GM12878 (cell line): ENCODE data around the gene WDR86. TPM values are rescaled to one million over a fixed set of nuclear protein-coding genes. Genes with fewer than 3 reads are reported as not detected.

Experiments
- ATAC-seq: fragments of 200-7000 bp; cut with Tn5 transposase; 3 replicates; pipeline ENCODE4 v1.9.1; 2020; ENCODE audit warnings: mild to moderate bottlenecking, moderate library complexity
- BruUV-seq: library from RNA; stranded (reverse); fragments of 400-500 nt; replicated peaks from 2 replicates; lab custom pipeline; 2021; lab: Mats Ljungman, UMichigan
- CTCF ChIA-PET: fragments of 300-600 bp; sonication (Branson Sonifier 250); formaldehyde crosslinking; extraction: SDS; loops from one replicate; lab custom pipeline; 2021; ENCODE audit warnings: inconsistent platforms; lab: Yijun Ruan, JAX
- POLR2A ChIA-PET: fragments of 350-600 bp; formaldehyde crosslinking; extraction: SDS; loops from one replicate; lab custom pipeline; 2021; ENCODE audit warnings: inconsistent platforms; lab: Charles Lee
- RAD21 ChIA-PET: fragments of 300-600 bp; sonication (Branson Sonifier 250); formaldehyde crosslinking; loops from one replicate; lab custom pipeline; 2023; ENCODE audit warnings: antibody characterized with exemption; ENCODE audit not compliant: unreplicated experiment; lab: Charles Lee
- SMC1A ChIA-PET: fragments of 300-600 bp; sonication (Branson Sonifier 250); formaldehyde crosslinking; loops from one replicate; lab custom pipeline; 2023; ENCODE audit not compliant: unreplicated experiment, uncharacterized antibody; lab: Charles Lee
- DNase-seq: peaks from one replicate; pipeline ENCODE4 v3.0.0-alpha.2; 2011; ENCODE audit warnings: low read depth, low spot score
- FAIRE-seq: peaks from 3 replicates; lab custom pipeline; 2011; peaks lifted over from hg19 to GRCh38; lab: Jason Lieb, UNC
- H2AFZ ChIP-seq: 2 replicates; pipeline ENCODE4 v1.6.0; 2011; ENCODE audit warnings: low read depth, low read length, control low read depth; ENCODE audit not compliant: control insufficient read depth
- H3K27ac ChIP-seq: 2 replicates; pipeline ENCODE4 v1.5.1; 2011; ENCODE audit warnings: control low read depth; ENCODE audit not compliant: control insufficient read depth, insufficient read depth
- H3K27me3 ChIP-seq, 2 experiments: replicated peaks in 1 of 2; 2 replicates each; pipeline versions ENCODE4 v1.6.0 to v1.6.1; 2011; ENCODE audit warnings: low read length in 1 of 2; ENCODE audit not compliant: control insufficient read depth in 2 of 2, insufficient read depth in 2 of 2
- H3K36me3 ChIP-seq, 2 experiments: 2 replicates each; pipeline ENCODE4 v1.5.1; 2011; ENCODE audit warnings: low read length in 1 of 2; ENCODE audit not compliant: control insufficient read depth in 2 of 2, insufficient read depth in 2 of 2
- H3K4me1 ChIP-seq: 2 replicates; pipeline ENCODE4 v1.6.1; 2011; ENCODE audit warnings: mild to moderate bottlenecking, low read length, moderate library complexity, mixed read lengths; ENCODE audit not compliant: control insufficient read depth, insufficient read depth
- H3K4me2 ChIP-seq: 2 replicates; pipeline ENCODE4 v1.6.0; 2011; ENCODE audit warnings: control low read depth; ENCODE audit not compliant: control insufficient read depth, insufficient read depth
- H3K4me3 ChIP-seq: fragments of 200-600 bp; sonication (generic); 2 replicates; pipeline ENCODE4 v1.5.1; 2016
- H3K79me2 ChIP-seq: 2 replicates; pipeline ENCODE4 v1.6.0; 2011; ENCODE audit warnings: low read length; ENCODE audit not compliant: control insufficient read depth, insufficient read depth
- H3K9ac ChIP-seq: 2 replicates; pipeline ENCODE4 v1.8.0; 2011; ENCODE audit warnings: low read length, control low read depth, mixed read lengths; ENCODE audit not compliant: control insufficient read depth, insufficient read depth
- H3K9me3 ChIP-seq: replicated peaks from 3 replicates; pipeline ENCODE4 v1.5.1; 2011; ENCODE audit warnings: mild to moderate bottlenecking, low read length; ENCODE audit not compliant: control insufficient read depth, insufficient read depth
- H4K20me1 ChIP-seq: 2 replicates; pipeline ENCODE4 v1.6.0; 2011; ENCODE audit not compliant: control insufficient read depth, insufficient read depth
- FOXM1 ChIP-seq: IDR thresholded peaks from 2 replicates; pipeline ENCODE4 v1.6.1; 2012; ENCODE audit warnings: low read depth, mild to moderate bottlenecking, inconsistent platforms, low read length, moderate library complexity
- HCFC1 ChIP-seq: fragments of 150-350 bp; IDR thresholded peaks from 2 replicates; pipeline ENCODE4 v1.6.1; 2014; ENCODE audit warnings: low read length
- PML ChIP-seq: IDR thresholded peaks from 2 replicates; pipeline ENCODE4 v1.6.1; 2012; ENCODE audit warnings: low read length, inconsistent platforms
- STAT3 ChIP-seq: IDR thresholded peaks from 2 replicates; pipeline ENCODE4 v1.6.1; 2011; ENCODE audit warnings: low read depth, low read length, improper control_type of control experiment
- WGBS: methylation state at CpG from one replicate; pipeline ENCODE4 v1.1.6; 2016; ENCODE audit warnings: low lambda C conversion rate; ENCODE audit not compliant: insufficient replicate concordance, insufficient coverage; ENCODE audit errors: missing lambda C conversion rate; 5-methylcytosine and 5-hydroxymethylcytosine counted together
- in situ Hi-C: fragments of 300-500 bp; cut with MboI; formaldehyde crosslinking; loops from 9 replicates; pipeline ENCODE4 v1.14.3; 2018; ENCODE audit warnings: mixed read lengths
- intact Hi-C: fragments of 100-400 bp; cut with micrococcal nuclease; formaldehyde crosslinking; loops from one replicate; pipeline ENCODE4 v1.14.2; 2022; ENCODE audit not compliant: unreplicated experiment
- polyA plus RNA-seq, 11 experiments: library from polyadenylated mRNA; depleted of rRNA in 4 of 11; unstranded in 6 of 11; stranded (reverse) in 5 of 11; fragments of >200 nt; fragmentation: Nextera tagmentation in 4 of 11; fragmentation: Illumina TruSeq in 1 of 11; extraction: Ambion mirVana in 4 of 11; extraction: Trizol in 1 of 11; gene quantifications; 1 replicate in 1 of 11; 2 replicates in 10 of 11; pipeline versions ENCODE4 v1.2.1 to v1.2.3, GENCODE V29; 2011 to 2016; ENCODE audit warnings: inconsistent platforms in 2 of 11, missing spikeins in 2 of 11, low read depth in 1 of 11
- total RNA-seq, 4 experiments: library from RNA; depleted of rRNA in 3 of 4; stranded (reverse); fragments of >200 nt in 3 of 4; fragmentation: Illumina TruSeq in 1 of 4; extraction: Trizol in 1 of 4; gene quantifications; 2 replicates each; pipeline versions ENCODE4 v1.2.1 to v1.2.3, GENCODE V29; 2013 to 2021
- TF ChIP-seq, protein P1 (sequence below): IDR thresholded peaks from 2 replicates; pipeline ENCODE4 v1.6.1; 2012; ENCODE audit warnings: improper control_type of control experiment, low read depth, low read length; ENCODE audit not compliant: insufficient replicate concordance

The WDR86 gene
- total and polyA plus RNA-seq, 10 of the 15 experiments (the other 5 are each of a cell fraction or from before 2014, with no cell fraction given): 0.05 to 0.19 (median 0.15) TPM; not detected in 7

DNA sequence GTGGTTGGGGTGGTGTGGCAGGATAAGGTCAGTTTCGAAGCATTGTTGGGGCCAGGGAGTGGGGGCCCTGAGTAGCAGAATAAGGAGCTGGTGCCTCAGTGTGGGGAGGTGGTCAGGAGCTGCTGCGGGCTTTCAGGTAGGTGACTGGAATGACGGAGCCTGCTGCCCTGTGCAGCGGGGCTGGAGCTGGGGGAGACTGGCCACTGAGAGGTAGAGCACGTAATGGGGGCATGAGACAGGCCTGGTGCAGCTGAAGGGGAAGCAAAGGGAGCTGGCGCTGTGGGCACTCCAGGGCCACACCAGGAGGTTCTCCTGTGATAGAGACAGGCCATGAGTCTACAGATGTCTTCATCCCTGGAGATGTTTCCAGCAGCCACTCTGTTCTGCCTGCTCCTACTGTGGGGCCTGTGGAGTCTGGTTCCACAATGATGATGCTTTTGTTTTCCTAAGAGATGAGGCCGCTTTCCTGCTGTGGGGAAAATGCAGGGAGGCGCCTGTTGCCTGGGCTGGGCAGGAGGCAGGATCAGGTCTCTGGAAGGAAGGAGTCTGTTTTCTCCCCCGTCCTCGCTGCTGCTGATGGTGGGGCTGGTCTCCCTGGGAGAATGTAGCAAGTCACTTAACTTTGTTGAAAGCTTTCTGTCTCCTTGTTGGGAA lies 37.1 kb downstream of the WDR86 start:
- no peak overlapping the region for H3K4me3 ChIP-seq
- H3K4me2 ChIP-seq: no peak overlapping the region
- TF ChIP-seq PML (no peak), STAT3 (no peak)
- CTCF ChIA-PET: interaction anchor here (0.8 kb wide), 1 partner anchor 260 kb away, joined by 3 read pairs; no protein-coding TSS in a partner anchor
- no peak overlapping the region for H2AFZ ChIP-seq
- H4K20me1 ChIP-seq: no peaks in the 10 kb centered on the region
- H3K4me1 ChIP-seq: no peaks in the 10 kb centered on the region
- FAIRE-seq: no peak
- no peak for DNase-seq
- H3K9me3 ChIP-seq: no peaks in the 10 kb centered on the region
- intact Hi-C loops (no loop called here), in situ Hi-C loops (no loop called here)
- H3K36me3 ChIP-seq: peaks cover 16 to 18% of the 10 kb centered on the region in 2 experiments
- H3K27me3 ChIP-seq: no peaks in the 10 kb centered on the region
- H3K27ac ChIP-seq: no peak overlapping the region
- BruUV-seq: no TSS peak
- H3K79me2 ChIP-seq: no peaks in the 10 kb centered on the region
- no peak overlapping the region for H3K9ac ChIP-seq
- RAD21 ChIA-PET: no interaction called here
- 99% methylated on average over 10 of the region's 10 CpGs for WGBS
- SMC1A ChIA-PET: interaction anchor here (2.0 kb wide), 1 partner anchor 20 kb away, joined by 4 read pairs; no protein-coding TSS in a partner anchor
- ATAC-seq: no peak
- POLR2A ChIA-PET: no interaction called here

DNA sequence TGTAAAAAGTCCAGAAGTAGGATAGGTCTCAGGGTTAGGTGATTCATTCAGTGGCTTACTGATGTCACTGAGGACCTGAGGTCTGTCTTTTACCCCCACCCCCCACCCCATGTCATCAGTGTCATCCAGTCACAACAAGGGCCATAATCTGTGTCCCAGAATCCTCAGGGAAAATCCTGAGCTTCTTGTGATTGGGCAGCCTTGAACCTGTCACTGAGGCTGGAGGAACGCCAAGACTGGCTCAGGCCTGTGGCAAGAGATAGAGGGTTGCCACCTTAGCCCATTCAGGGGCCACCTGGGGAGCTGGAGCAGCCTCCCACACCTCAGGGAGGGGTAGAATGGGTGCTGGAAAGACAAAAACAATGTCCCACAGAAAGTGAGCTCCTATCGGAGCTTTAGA lies 38.6 kb downstream of the WDR86 start:
- no peak for DNase-seq
- Histone ChIP-seq H3K79me2 (no peaks in the 10 kb centered on the region), H3K9me3 (no peaks in the 10 kb centered on the region), H4K20me1 (no peaks in the 10 kb centered on the region), H3K4me3 (no peak overlapping the region), H3K9ac (no peak overlapping the region), H3K27ac (no peak overlapping the region), H3K36me3 (peaks cover 11 to 16% of the 10 kb centered on the region in 2 experiments)
- no peak for FAIRE-seq
- ChIA-PET SMC1A (interaction anchor here (1.0 to 2.0 kb wide), 4 partner anchors 11 to 73 kb away, joined by 3 to 4 read pairs (median 4); no protein-coding TSS in a partner anchor), CTCF (interaction anchor here (0.8 to 1.9 kb wide), 4 partner anchors 20 to 387 kb away, joined by 3 to 10 read pairs (median 4); no protein-coding TSS in a partner anchor), RAD21 (no interaction called here)
- intact Hi-C loops: no loop called here
- ATAC-seq: no peak
- TF ChIP-seq FOXM1 (no peak), HCFC1 (no peak)
- TF ChIP-seq, protein P1, sequence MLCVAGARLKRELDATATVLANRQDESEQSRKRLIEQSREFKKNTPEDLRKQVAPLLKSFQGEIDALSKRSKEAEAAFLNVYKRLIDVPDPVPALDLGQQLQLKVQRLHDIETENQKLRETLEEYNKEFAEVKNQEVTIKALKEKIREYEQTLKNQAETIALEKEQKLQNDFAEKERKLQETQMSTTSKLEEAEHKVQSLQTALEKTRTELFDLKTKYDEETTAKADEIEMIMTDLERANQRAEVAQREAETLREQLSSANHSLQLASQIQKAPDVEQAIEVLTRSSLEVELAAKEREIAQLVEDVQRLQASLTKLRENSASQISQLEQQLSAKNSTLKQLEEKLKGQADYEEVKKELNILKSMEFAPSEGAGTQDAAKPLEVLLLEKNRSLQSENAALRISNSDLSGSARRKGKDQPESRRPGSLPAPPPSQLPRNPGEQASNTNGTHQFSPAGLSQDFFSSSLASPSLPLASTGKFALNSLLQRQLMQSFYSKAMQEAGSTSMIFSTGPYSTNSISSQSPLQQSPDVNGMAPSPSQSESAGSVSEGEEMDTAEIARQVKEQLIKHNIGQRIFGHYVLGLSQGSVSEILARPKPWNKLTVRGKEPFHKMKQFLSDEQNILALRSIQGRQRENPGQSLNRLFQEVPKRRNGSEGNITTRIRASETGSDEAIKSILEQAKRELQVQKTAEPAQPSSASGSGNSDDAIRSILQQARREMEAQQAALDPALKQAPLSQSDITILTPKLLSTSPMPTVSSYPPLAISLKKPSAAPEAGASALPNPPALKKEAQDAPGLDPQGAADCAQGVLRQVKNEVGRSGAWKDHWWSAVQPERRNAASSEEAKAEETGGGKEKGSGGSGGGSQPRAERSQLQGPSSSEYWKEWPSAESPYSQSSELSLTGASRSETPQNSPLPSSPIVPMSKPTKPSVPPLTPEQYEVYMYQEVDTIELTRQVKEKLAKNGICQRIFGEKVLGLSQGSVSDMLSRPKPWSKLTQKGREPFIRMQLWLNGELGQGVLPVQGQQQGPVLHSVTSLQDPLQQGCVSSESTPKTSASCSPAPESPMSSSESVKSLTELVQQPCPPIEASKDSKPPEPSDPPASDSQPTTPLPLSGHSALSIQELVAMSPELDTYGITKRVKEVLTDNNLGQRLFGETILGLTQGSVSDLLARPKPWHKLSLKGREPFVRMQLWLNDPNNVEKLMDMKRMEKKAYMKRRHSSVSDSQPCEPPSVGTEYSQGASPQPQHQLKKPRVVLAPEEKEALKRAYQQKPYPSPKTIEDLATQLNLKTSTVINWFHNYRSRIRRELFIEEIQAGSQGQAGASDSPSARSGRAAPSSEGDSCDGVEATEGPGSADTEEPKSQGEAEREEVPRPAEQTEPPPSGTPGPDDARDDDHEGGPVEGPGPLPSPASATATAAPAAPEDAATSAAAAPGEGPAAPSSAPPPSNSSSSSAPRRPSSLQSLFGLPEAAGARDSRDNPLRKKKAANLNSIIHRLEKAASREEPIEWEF: no peak
- TF ChIP-seq, all 136 proteins: peak for 0
- BruUV-seq: no TSS peak
- no peaks in the 10 kb centered on the region for H3K27me3 ChIP-seq
- in situ Hi-C loops: no loop called here
- H3K4me1 ChIP-seq: no peaks in the 10 kb centered on the region
- POLR2A ChIA-PET: no interaction called here
- 95% methylated on average over 2 of the region's 2 CpGs for WGBS
- H3K4me2 ChIP-seq: no peak overlapping the region
- H2AFZ ChIP-seq: no peak overlapping the region
